GM18951 (cell line): ENCODE data around the gene DENND1B.

Experiments used
- POLR2A ChIP-seq: IDR thresholded peaks from 4 replicates; pipeline ENCODE4 v1.6.1; 2011; ENCODE audit warnings: mild to moderate bottlenecking; ENCODE audit not compliant: insufficient read length, insufficient read depth; ENCODE audit errors: extremely low read depth
- in situ Hi-C: fragments of 300-500 bp; cut with MboI; formaldehyde crosslinking; loops from one replicate; pipeline ENCODE4 v1.12.0; 2022; ENCODE audit warnings: low sequenced_read_pairs, mixed read lengths, inconsistent platforms; ENCODE audit not compliant: unreplicated experiment

The DENND1B gene

GRCh38 chr1:197692965-197693364 is 82.3 kb downstream of the DENND1B start:
- TF ChIP-seq POLR2A, result no peak
- in situ Hi-C loops, result no loop called here

- TF ChIP-seq POLR2A, result no peak
- in situ Hi-C loops, result no loop called here
Measured at GRCh38 chr1:197691816-197692215, 83.5 kb downstream of the DENND1B start.

- in situ Hi-C loops, result no loop called here
Measured at GRCh38 chr1:197690074-197690473, 85.2 kb downstream of the DENND1B start.

GRCh38 chr1:197688233-197688632 is 87.0 kb downstream of the DENND1B start:
- in situ Hi-C loops, result no loop called here
- no peak for TF ChIP-seq POLR2A

More at GRCh38 chr1:197690074-197690473, 85.2 kb downstream of the DENND1B start:
- TF ChIP-seq POLR2A, result no peak

GRCh38 chr1:197686702-197687355 is 88.5 kb downstream of the DENND1B start:
- TF ChIP-seq POLR2A, result no peak
- in situ Hi-C loops, result no loop called here

- no peak for TF ChIP-seq POLR2A
- in situ Hi-C loops, result no loop called here
Measured at GRCh38 chr1:197686231-197686630, 89.0 kb downstream of the DENND1B start.

GRCh38 chr1:197685785-197686184 is 89.5 kb downstream of the DENND1B start:
- in situ Hi-C loops, result no loop called here
- no peak for TF ChIP-seq POLR2A

GRCh38 chr1:197683895-197684553 is 91.3 kb downstream of the DENND1B start:
- no peak for TF ChIP-seq POLR2A
- in situ Hi-C loops, result no loop called here

- TF ChIP-seq POLR2A, result no peak
- in situ Hi-C loops, result no loop called here
Measured at GRCh38 chr1:197683280-197683679, 92.0 kb downstream of the DENND1B start.

- TF ChIP-seq POLR2A, result no peak
- in situ Hi-C loops, result no loop called here
Measured at GRCh38 chr1:197680311-197680710, 95.0 kb downstream of the DENND1B start.

GRCh38 chr1:197677752-197678295 is 97.5 kb downstream of the DENND1B start:
- no peak for TF ChIP-seq POLR2A
- in situ Hi-C loops, result no loop called here

- TF ChIP-seq POLR2A, result no peak
- in situ Hi-C loops, result no loop called here
Measured at GRCh38 chr1:197677313-197677712, 98.0 kb downstream of the DENND1B start.

GRCh38 chr1:197675583-197676208 is 99.6 kb downstream of the DENND1B start:
- in situ Hi-C loops, result no loop called here

More at GRCh38 chr1:197675583-197676208, 99.6 kb downstream of the DENND1B start:
- no peak for TF ChIP-seq POLR2A
